HG02973 (cell line): Measurements from ENCODE around the gene CLCN5.

Experiments used
- ATAC-seq: cut with Tn5 transposase; IDR thresholded peaks from one replicate; pipeline ENCODE4 v1.9.1; 2021; ENCODE audit warnings: moderate library complexity; ENCODE audit not compliant: unreplicated experiment

Gene CLCN5

GRCh38 chrX:50075630-50076339, 153.4 kb downstream of the CLCN5 start:
- peak; percentile 89 for ATAC-seq

- ATAC-seq, result no peak
Measured at GRCh38 chrX:50081282-50081889, 159.0 kb downstream of the CLCN5 start.

- ATAC-seq, result no peak
Measured at GRCh38 chrX:50082741-50083140, 160.3 kb downstream of the CLCN5 start.

- ATAC-seq, result no peak
Measured at GRCh38 chrX:50088645-50089044, 166.2 kb downstream of the CLCN5 start.

- ATAC-seq, result no peak
Measured at GRCh38 chrX:50093625-50094024, 171.2 kb downstream of the CLCN5 start.

- ATAC-seq, result no peak
Measured at GRCh38 chrX:50097071-50097470, 174.7 kb downstream of the CLCN5 start.

- no peak for ATAC-seq
Measured at GRCh38 chrX:50098241-50098640, 175.8 kb downstream of the CLCN5 start.

- ATAC-seq, result no peak
Measured at GRCh38 chrX:50098749-50099148, 176.4 kb downstream of the CLCN5 start.

GRCh38 chrX:50099331-50099730, 176.9 kb downstream of the CLCN5 start:
- ATAC-seq, result no peak

GRCh38 chrX:50100188-50100587, 177.8 kb downstream of the CLCN5 start:
- ATAC-seq, result no peak

- ATAC-seq, result no peak
Measured at GRCh38 chrX:50103176-50103575, 180.8 kb downstream of the CLCN5 start.

- no peak for ATAC-seq
Measured at GRCh38 chrX:50103866-50104566, 181.6 kb downstream of the CLCN5 start.

GRCh38 chrX:50106051-50106675, 183.8 kb downstream of the CLCN5 start:
- no peak for ATAC-seq

GRCh38 chrX:50107470-50107869, 185.1 kb downstream of the CLCN5 start:
- ATAC-seq, result no peak

GRCh38 chrX:50108264-50108663, 185.9 kb downstream of the CLCN5 start:
- ATAC-seq, result no peak

GRCh38 chrX:50111742-50112141, 189.3 kb downstream of the CLCN5 start:
- ATAC-seq, result no peak

GRCh38 chrX:50114113-50114512, 191.7 kb downstream of the CLCN5 start:
- no peak for ATAC-seq

GRCh38 chrX:50115973-50116372, 193.6 kb downstream of the CLCN5 start:
- no peak for ATAC-seq

GRCh38 chrX:50117476-50117875, 195.1 kb downstream of the CLCN5 start:
- ATAC-seq, result no peak

- ATAC-seq, result no peak
Measured at GRCh38 chrX:50125480-50125879, 203.1 kb downstream of the CLCN5 start.

- ATAC-seq, result no peak
Measured at GRCh38 chrX:50147972-50148371, 225.6 kb downstream of the CLCN5 start.
